ENCODE results near the gene SRGAP1. TPM values are rescaled to one million over a fixed set of nuclear protein-coding genes. Genes with fewer than 3 reads are reported as not detected.

Gene SRGAP1
- total and polyA plus RNA-seq, 2 of the 4 experiments (the other 2 are of a cell fraction): 10.0 to 10.2 TPM

DNA sequence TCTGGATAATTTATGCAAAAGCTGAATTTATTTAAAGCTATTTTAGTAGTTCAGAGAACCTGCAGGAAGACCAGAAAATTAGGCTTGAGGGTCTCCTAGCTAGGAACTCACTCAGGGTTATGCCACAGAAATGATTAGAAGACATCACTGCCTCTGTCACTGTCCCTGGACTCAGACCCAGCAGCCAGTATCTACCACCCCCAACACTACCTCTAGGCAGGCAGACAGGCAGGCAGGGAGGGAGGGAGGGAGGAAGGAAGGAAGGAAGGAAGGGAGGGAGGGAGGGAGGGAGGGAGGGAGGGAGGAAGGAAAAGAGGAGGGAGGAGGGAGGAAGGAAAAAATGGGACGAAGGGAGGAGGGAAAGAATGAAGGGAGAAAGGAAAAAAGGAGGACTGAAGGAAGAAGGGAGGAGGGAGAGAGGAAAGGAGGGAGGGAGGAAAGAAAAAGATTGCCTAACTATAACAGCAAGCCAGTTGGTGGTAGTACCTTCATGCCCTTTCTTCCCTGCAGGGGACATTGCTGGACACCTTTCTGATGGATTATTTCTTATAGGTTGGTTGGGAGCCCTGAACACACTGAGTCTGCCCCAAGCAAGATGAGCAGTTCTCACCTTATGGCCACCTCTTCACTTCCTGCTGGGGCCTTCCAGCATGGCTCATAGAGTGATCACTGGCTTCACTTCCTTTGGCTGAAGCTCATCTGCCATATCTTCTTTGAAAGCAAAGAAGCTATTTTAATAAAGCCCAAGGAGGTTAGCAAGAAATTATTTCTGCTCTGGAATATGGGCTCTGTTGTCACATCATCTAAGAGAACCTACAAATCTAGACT is 327.9 kb downstream of the SRGAP1 start:
- Histone ChIP-seq H3K56ac (ENCODE audit: extremely low read depth, insufficient read depth, low read length) (peak overlapping the region; percentile 52; the same call in 1 of the 2 replicates), H2BK15ac (ENCODE audit: low read depth, low read length) (peak overlapping the region; percentile 99; the same call in 2 of the 3 replicates), H4K8ac (ENCODE audit: low read depth in 2 of 2, low read length in 2 of 2) (peak overlapping the region; percentile 89 to 93), H2AFZ (replicated peaks; ENCODE audit: low read length, poor library complexity) (peak overlapping the region; percentile 78), H3K9me3 (ENCODE audit: control insufficient read depth, insufficient read depth, low read length) (no peaks in the 10 kb centered on the region), H3K9me1 (ENCODE audit: insufficient read depth, low read length) (peaks cover 16% of the 10 kb centered on the region), H3K36me3 (ENCODE audit: control insufficient read depth, insufficient read depth, low read length) (no peaks in the 10 kb centered on the region), H4K91ac (ENCODE audit: insufficient read depth, low read depth, low read length) (peak overlapping the region; percentile 94), H2BK5ac (ENCODE audit: low read depth, low read length, poor library complexity, severe bottlenecking) (peak overlapping the region; percentile 94), H3K9ac (ENCODE audit: low read depth, low read length) (no peak overlapping the region), H2AK9ac (replicated peaks; ENCODE audit: low read depth, low read length, poor library complexity) (peak overlapping the region; percentile 89), H3K27ac (ENCODE audit: insufficient read depth, low read length) (peak overlapping the region; percentile 57), H3K23ac (ENCODE audit: low read depth, low read length) (peak overlapping the region; percentile 85), H3K27me3 (ENCODE audit: control insufficient read depth, insufficient read depth, low read length) (no peaks in the 10 kb centered on the region), H3K4me2 (ENCODE audit: low read depth, low read length) (no peak overlapping the region), H3K4me1 (ENCODE audit: control insufficient read depth, insufficient read depth, low read length) (peaks cover 25% of the 10 kb centered on the region), H3K14ac (replicated peaks; ENCODE audit: low read depth, low read length) (peak overlapping the region; percentile 84), H2BK120ac (ENCODE audit: low read depth, low read length) (peak overlapping the region; percentile 97), H3K4ac (ENCODE audit: low read depth, low read length) (peak overlapping the region; percentile 91), H4K20me1 (ENCODE audit: insufficient read depth, low read length) (no peaks in the 10 kb centered on the region), H2AK5ac (ENCODE audit: low read depth, low read length) (peak overlapping the region; percentile 97), H3K18ac (ENCODE audit: low read depth, low read length) (peak overlapping the region; percentile 89; the same call in 1 of the 2 replicates), H4K5ac (ENCODE audit: low read depth, low read length) (peak overlapping the region; percentile 80; the same call in 1 of the 2 replicates), H3K4me3 (ENCODE audit: insufficient read depth, low read depth, low read length) (no peak overlapping the region), H3K79me1 (ENCODE audit: low read depth in 1 of 2, low read length in 2 of 2) (peaks cover 0 to 19% of the 10 kb centered on the region in 2 experiments; a peak in 2 of 4 replicates), H2BK20ac (ENCODE audit: low read depth, low read length) (peak overlapping the region; percentile 98)
- TF ChIP-seq NFE2L2 (IDR thresholded peaks at IDR 0.05; ENCODE audit: low read depth, low read length): no peak
- TF ChIP-seq CEBPB (IDR thresholded peaks at IDR 0.05; ENCODE audit: low read depth, low read length): no peak
- TF ChIP-seq MAZ (IDR thresholded peaks at IDR 0.05; ENCODE audit: borderline replicate concordance, low read depth, low read length): no peak
- no peak for TF ChIP-seq SMC3 (IDR thresholded peaks at IDR 0.05; ENCODE audit: low read depth, low read length)
- no peak for TF ChIP-seq RAD21 (IDR thresholded peaks at IDR 0.05; ENCODE audit: low read length)
- no peak for TF ChIP-seq FOS (IDR thresholded peaks at IDR 0.05; ENCODE audit: low read depth, low read length)
- no peak for TF ChIP-seq BHLHE40 (IDR thresholded peaks at IDR 0.05; ENCODE audit: low read depth, low read length)
- no peak for TF ChIP-seq CHD1 (IDR thresholded peaks at IDR 0.05; ENCODE audit: low read depth, low read length)
- ChIA-PET CTCF (interaction anchor here (1.3 kb wide), 1 partner anchor 329 kb away, joined by 3 read pairs; no protein-coding TSS in a partner anchor), POLR2A (ENCODE audit: unreplicated experiment) (no interaction called here)
- DNase-seq (no peak), ATAC-seq (ENCODE audit: low read depth) (peak; percentile 30; the same call in 1 of the 2 replicates)
- in situ Hi-C loops (cut with MboI; ENCODE audit: low sequenced_read_pairs) (no loop called here), intact Hi-C loops (cut with micrococcal nuclease) (no loop called here), dilution Hi-C loops (cut with HindIII; ENCODE audit: low sequenced_read_pairs, unreplicated experiment) (no loop called here)
- WGBS, 2 experiments (ENCODE audit: extremely low coverage in 2 of 2, insufficient read length in 1 of 2): 100% methylated on average over 1 of the region's 1 CpG; no CpG with 5 or more reads in 1 of the 2 experiments
- no TSS peak for BruUV-seq (replicated peaks)
